H1 (cell line): Measurements from ENCODE around the gene RBM27. TPM values are rescaled to one million over a fixed set of nuclear protein-coding genes. Genes with fewer than 3 reads are reported as not detected.

Experiments
- ASH2L ChIP-seq: fragments of 200-600, 300-600 bp; sonication (generic); IDR thresholded peaks from one replicate; pipeline ENCODE4 v1.7.1; 2017; ENCODE audit warnings: low read length
- CHD2 ChIP-seq: IDR thresholded peaks from 2 replicates; pipeline ENCODE4 v1.6.1; 2012; ENCODE audit warnings: low read length, improper control_type of control experiment
- CHD7 ChIP-seq: fragments of 300-600 bp; sonication (generic); IDR thresholded peaks from 2 replicates; pipeline ENCODE4 v1.7.1; 2012; ENCODE audit warnings: low read length, moderate library complexity, mild to moderate bottlenecking, inconsistent platforms; ENCODE audit not compliant: insufficient replicate concordance
- GTF2F1 ChIP-seq: IDR thresholded peaks from 2 replicates; pipeline ENCODE4 v1.6.1; 2012; ENCODE audit warnings: low read depth, low read length, improper control_type of control experiment, borderline replicate concordance
- KDM1A ChIP-seq: fragments of 200-600, 300-600 bp; sonication (generic); IDR thresholded peaks from 2 replicates; pipeline ENCODE4 v1.7.1; 2016; ENCODE audit warnings: mild to moderate bottlenecking, low read length, borderline replicate concordance
- POLR2A ChIP-seq, 2 experiments: IDR thresholded peaks; 1 replicate in 1 of 2; 2 replicates in 1 of 2; pipeline ENCODE4 v1.6.1; 2011; ENCODE audit warnings: low read depth in 2 of 2, low read length in 2 of 2, mild to moderate bottlenecking in 2 of 2; ENCODE audit errors: control extremely low read depth in 1 of 2
- RNF2 ChIP-seq: fragments of 200-900, 300-1000 bp; sonication (generic); IDR thresholded peaks from 2 replicates; pipeline ENCODE4 v1.7.1; 2016; ENCODE audit warnings: borderline replicate concordance, low read depth, mild to moderate bottlenecking, antibody characterized with exemption, low read length; ENCODE audit not compliant: poor library complexity, severe bottlenecking; ENCODE audit errors: missing control alignments
- SP1 ChIP-seq: IDR thresholded peaks from 2 replicates; pipeline ENCODE4 v1.6.1; 2011; ENCODE audit warnings: low read depth, low read length
- SP2 ChIP-seq: IDR thresholded peaks from 2 replicates; pipeline ENCODE4 v1.6.1; 2012; ENCODE audit warnings: mild to moderate bottlenecking, low read length, inconsistent platforms
- SP4 ChIP-seq: IDR thresholded peaks from 2 replicates; pipeline ENCODE4 v1.6.1; 2012; ENCODE audit warnings: low read length, inconsistent platforms
- SRF ChIP-seq: IDR thresholded peaks from 2 replicates; pipeline ENCODE4 v1.6.1; 2011; ENCODE audit warnings: mild to moderate bottlenecking, low read depth, low read length, moderate library complexity
- SUZ12 ChIP-seq: fragments of 200-600 bp; sonication (generic); IDR thresholded peaks from 2 replicates; pipeline ENCODE4 v1.6.1; 2012; ENCODE audit warnings: mild to moderate bottlenecking, inconsistent platforms, low read length, moderate library complexity, mixed read lengths
- TAF7 ChIP-seq: optimal IDR thresholded peaks from 2 replicates; pipeline ENCODE3; 2011; ENCODE audit warnings: low read depth, mild to moderate bottlenecking, inconsistent platforms, low read length, moderate library complexity, borderline replicate concordance
- TBP ChIP-seq: IDR thresholded peaks from 2 replicates; pipeline ENCODE4 v1.6.1; 2011; ENCODE audit warnings: low read depth, low read length, improper control_type of control experiment
- polyA plus RNA-seq, 7 experiments: library from polyadenylated mRNA; depleted of rRNA in 3 of 7; stranded (reverse) in 5 of 7; unstranded in 2 of 7; fragments of >200 nt in 5 of 7; fragments of 200-250 nt in 2 of 7; gene quantifications; 1 replicate in 5 of 7; 2 replicates in 1 of 7; 4 replicates in 1 of 7; pipeline versions ENCODE4 v1.2.1 to v1.2.3, GENCODE V29; 2011 to 2013; ENCODE audit warnings: missing spikeins in 2 of 7, mixed read lengths in 2 of 7
- total RNA-seq: library from RNA; stranded (reverse); fragmentation: NEBNext Ultra II Directional; extraction: Animal tissue kit (Norgen Biotek cat#: 25700); gene quantifications from 2 replicates; pipeline ENCODE4 v1.2.1, GENCODE V29; 2021

Gene RBM27
- total and polyA plus RNA-seq, 2 of the 8 experiments (the other 6 are each of a cell fraction or from before 2014, with no cell fraction given): 13.1 to 42.9 TPM

GRCh38 chr5:146221234-146221633, 17.8 kb downstream of the RBM27 start (continued):
- TF ChIP-seq CHD7: no peak
- TF ChIP-seq ASH2L: no peak
- no peak for TF ChIP-seq GTF2F1
- no peak for TF ChIP-seq SP2
- no peak for TF ChIP-seq TAF7
- TF ChIP-seq TBP: no peak
- TF ChIP-seq CHD2: no peak
- no peak for TF ChIP-seq POLR2A (IDR thresholded peaks at IDR 0.05; ENCODE audit: control extremely low read depth in 1 of 2, low read depth in 2 of 2, low read length in 2 of 2)
- TF ChIP-seq SUZ12: no peak
- TF ChIP-seq KDM1A: no peak
- no peak for TF ChIP-seq RNF2
- TF ChIP-seq SRF: no peak
- no peak for TF ChIP-seq SP1
- TF ChIP-seq SP4: no peak
